GM12872 (cell line): ENCODE results near the gene NHSL1.

ENCODE experiments used
- TF ChIP-seq, protein P1 (sequence below): IDR thresholded peaks from 3 replicates; pipeline ENCODE4 v1.5.1; 2011; ENCODE audit warnings: low read depth, mild to moderate bottlenecking, low read length, moderate library complexity; ENCODE audit not compliant: insufficient read depth

Gene NHSL1

DNA sequence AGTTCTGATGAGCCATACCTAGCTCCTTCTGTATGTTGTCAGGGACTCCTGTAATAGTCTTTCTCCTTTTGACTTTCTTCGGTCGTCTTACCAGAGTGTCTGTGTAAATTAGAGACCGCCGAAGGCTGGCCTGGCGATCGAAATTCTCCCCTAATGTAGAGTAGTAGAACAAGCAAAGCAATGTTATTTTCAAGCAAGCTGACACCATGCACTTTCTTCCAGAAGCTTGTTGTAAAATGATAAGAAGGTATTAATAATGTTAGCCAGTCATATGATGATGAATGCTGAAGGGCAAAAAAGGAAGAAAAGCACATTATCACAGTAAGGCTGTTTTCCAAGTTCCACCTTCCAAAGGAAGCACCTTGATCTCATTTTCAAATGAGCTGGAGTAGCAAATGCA lies 57.3 kb downstream of the NHSL1 start:
- TF ChIP-seq, protein P1, sequence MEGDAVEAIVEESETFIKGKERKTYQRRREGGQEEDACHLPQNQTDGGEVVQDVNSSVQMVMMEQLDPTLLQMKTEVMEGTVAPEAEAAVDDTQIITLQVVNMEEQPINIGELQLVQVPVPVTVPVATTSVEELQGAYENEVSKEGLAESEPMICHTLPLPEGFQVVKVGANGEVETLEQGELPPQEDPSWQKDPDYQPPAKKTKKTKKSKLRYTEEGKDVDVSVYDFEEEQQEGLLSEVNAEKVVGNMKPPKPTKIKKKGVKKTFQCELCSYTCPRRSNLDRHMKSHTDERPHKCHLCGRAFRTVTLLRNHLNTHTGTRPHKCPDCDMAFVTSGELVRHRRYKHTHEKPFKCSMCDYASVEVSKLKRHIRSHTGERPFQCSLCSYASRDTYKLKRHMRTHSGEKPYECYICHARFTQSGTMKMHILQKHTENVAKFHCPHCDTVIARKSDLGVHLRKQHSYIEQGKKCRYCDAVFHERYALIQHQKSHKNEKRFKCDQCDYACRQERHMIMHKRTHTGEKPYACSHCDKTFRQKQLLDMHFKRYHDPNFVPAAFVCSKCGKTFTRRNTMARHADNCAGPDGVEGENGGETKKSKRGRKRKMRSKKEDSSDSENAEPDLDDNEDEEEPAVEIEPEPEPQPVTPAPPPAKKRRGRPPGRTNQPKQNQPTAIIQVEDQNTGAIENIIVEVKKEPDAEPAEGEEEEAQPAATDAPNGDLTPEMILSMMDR: no peak

DNA sequence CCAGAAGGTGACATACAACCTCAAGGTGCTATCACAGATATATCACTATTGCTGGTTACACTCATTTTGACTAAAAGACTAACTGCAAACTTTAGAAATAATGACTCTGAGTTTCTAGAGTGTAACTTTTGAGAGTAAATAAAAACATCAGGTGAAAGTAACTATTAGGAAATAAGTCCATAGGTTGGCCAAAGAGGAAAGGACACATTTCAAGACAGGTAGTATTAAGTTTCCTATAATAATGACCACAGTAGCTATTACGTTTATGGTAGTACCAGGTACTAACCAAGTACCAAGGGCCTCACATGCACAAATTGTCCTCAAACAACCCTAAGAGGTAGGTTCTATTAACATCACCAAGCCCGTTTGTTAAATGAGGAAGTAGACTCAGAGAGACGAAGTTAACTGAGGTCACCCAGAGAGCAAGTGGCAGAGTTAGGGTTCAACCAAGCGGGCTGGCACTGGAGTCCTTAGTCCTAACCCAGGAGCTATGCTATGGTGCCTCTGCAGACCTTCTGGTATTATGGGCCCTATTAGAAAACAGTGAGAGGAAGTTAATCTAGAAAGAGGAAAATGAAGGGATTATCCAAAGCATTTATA lies 58.4 kb downstream of the NHSL1 start:
- TF ChIP-seq, protein P1: no peak

DNA sequence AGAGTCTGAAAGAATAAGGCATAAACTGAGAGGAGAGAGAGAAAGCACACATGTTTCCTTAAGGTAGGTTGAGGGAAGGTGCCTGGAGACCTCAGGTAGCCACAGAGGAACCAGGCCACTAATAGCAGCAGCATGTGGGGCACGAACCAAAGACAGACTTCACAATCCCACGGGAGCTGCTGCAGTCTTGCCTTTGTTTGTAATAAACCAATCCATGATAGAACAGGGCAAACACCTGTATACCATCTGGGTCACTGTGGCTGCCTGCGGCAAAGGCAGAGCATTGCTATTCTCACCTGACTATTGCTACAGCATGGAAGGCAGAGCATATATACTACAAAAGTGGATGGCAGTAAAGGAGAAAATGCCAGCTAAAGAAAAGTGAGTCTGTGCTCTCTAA lies 59.0 kb downstream of the NHSL1 start:
- TF ChIP-seq, protein P1: no peak

DNA sequence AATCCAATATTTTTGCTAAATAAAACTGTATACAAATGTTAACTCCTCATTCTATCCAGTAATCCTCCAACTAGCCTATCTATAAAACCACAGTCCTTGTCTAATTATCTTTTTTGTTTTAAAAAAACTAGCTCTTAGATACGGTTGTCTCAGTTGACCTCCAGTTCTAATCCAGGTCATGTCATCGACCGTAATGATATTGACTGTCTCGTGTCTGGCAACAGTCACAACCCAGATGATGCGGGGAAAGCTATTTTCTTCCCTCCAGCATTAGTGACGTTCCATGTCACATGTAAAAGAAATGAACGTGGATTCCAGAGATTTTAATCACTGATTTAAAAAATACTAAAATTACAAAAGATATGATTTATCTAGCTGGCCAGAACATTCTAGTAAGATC lies 59.7 kb downstream of the NHSL1 start:
- TF ChIP-seq, protein P1: no peak

- TF ChIP-seq, protein P1: no peak
Measured at GRCh38 chr6:138434925-138435324, 64.4 kb downstream of the NHSL1 start.

DNA sequence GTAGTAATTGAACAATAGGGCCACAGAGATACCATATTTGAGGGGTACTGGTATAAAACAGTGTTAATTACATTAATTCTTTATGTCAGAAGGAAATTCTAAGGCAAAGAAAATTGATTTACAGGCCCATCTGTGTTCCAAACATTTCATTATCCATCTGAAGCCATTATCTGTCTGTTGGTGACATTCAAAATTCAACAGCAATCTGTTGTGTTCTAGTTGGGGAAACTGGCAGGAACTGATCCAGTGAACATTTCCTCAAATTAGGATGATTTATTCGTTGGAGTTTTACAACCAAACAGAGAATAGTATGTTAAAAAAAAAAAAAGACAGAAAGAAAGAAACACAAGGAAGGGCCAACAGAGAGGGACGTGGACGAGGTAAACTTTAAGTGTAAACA lies 65.2 kb downstream of the NHSL1 start:
- TF ChIP-seq, protein P1: no peak

DNA sequence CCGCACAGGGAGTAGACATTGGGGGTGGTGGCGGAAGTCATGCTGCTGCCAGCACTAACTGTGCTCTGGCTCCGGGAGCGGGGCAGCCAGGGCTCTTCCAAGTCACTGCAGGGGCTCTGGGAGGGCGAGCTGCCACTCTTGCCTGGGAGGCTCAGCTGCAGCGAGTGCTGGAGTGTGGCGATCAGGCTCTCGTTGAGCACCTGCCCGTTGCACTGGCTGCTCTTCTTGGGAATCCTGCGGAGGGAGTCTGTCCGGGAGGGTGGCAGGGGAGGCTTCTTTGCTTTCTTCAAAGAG lies 67.3 kb downstream of the NHSL1 start:
- TF ChIP-seq, protein P1: no peak
